CD4-positive, alpha-beta T cell (primary cell): Measurements from ENCODE around the gene ARID1B. TPM values are rescaled to one million over a fixed set of nuclear protein-coding genes. Genes with fewer than 3 reads are reported as not detected.

Source experiments
- ATAC-seq: fragments of 200-7000 bp; cut with Tn5 transposase; one replicate; pipeline ENCODE4 v1.10.0; 2022; ENCODE audit warnings: mild to moderate bottlenecking; ENCODE audit not compliant: poor library complexity
- CTCF ChIA-PET: fragments of 350-600 bp; sonication (Branson Sonifier 250); formaldehyde crosslinking; loops from one replicate; lab custom pipeline; 2021; ENCODE audit warnings: antibody characterized with exemption, inconsistent platforms; lab: Charles Lee
- POLR2A ChIA-PET: fragments of 350-600 bp; sonication (Branson Sonifier 250); formaldehyde crosslinking; loops from one replicate; lab custom pipeline; 2021; ENCODE audit warnings: antibody characterized with exemption, inconsistent platforms; lab: Charles Lee
- DNase-seq, 14 experiments: peaks; one replicate each; pipeline ENCODE4 v3.0.0-alpha.2; 2013 to 2020; ENCODE audit warnings: mixed read lengths in 2 of 14
- H3K27ac ChIP-seq, 2 donors: one replicate each; pipeline versions ENCODE4 v1.5.1 to v1.7.0; 2013; ENCODE audit warnings: low read length in 2 of 2, low read depth in 1 of 2, mild to moderate bottlenecking in 1 of 2
- H3K27me3 ChIP-seq, 2 experiments: 1 replicate in 1 of 2; 2 replicates in 1 of 2; pipeline versions ENCODE4 v1.6.1 to v1.7.0; 2013; ENCODE audit warnings: low read length in 2 of 2, control low read depth in 1 of 2, mild to moderate bottlenecking in 1 of 2, moderate library complexity in 1 of 2; ENCODE audit not compliant: insufficient read depth in 2 of 2, control insufficient read depth in 1 of 2
- H3K36me3 ChIP-seq: one replicate; pipeline ENCODE4 v1.6.1; 2013; ENCODE audit warnings: low read length, control low read depth; ENCODE audit not compliant: insufficient read depth
- H3K4me1 ChIP-seq: one replicate; pipeline ENCODE4 v1.6.1; 2013; ENCODE audit warnings: low read length, control low read depth; ENCODE audit not compliant: insufficient read depth
- H3K4me3 ChIP-seq: one replicate; pipeline ENCODE4 v1.5.1; 2013; ENCODE audit warnings: mild to moderate bottlenecking, low read length, moderate library complexity
- H3K9me3 ChIP-seq, 2 experiments: 1 replicate in 1 of 2; 2 replicates in 1 of 2; pipeline versions ENCODE4 v1.6.1 to v1.7.0; 2013; ENCODE audit warnings: low read length in 2 of 2, mild to moderate bottlenecking in 2 of 2, control low read depth in 1 of 2, moderate library complexity in 1 of 2; ENCODE audit not compliant: control insufficient read depth in 1 of 2, insufficient read depth in 1 of 2
- H3K27ac Mint-ChIP-seq: one replicate; pipeline ENCODE4 v1.8.0; 2020; ENCODE audit warnings: mixed read lengths
- H3K27me3 Mint-ChIP-seq: one replicate; pipeline ENCODE4 v1.8.0; 2021; ENCODE audit warnings: mixed read lengths
- H3K36me3 Mint-ChIP-seq: one replicate; pipeline ENCODE4 v1.8.0; 2021; ENCODE audit warnings: low read depth, mixed read lengths
- H3K4me1 Mint-ChIP-seq: one replicate; pipeline ENCODE4 v1.8.0; 2021; ENCODE audit warnings: low read depth, mixed read lengths
- H3K4me3 Mint-ChIP-seq: one replicate; pipeline ENCODE4 v1.8.0; 2020; ENCODE audit warnings: mild to moderate bottlenecking, mixed read lengths
- H3K9me3 Mint-ChIP-seq: one replicate; pipeline ENCODE4 v1.8.0; 2020; ENCODE audit warnings: mixed read lengths
- CTCF ChIP-seq: fragments of 200-600 bp; IDR thresholded peaks from one replicate; pipeline ENCODE4 v1.8.0; 2022; ENCODE audit warnings: antibody characterized with exemption, mild to moderate bottlenecking
- intact Hi-C, 2 experiments: fragments of 100-400 bp; cut with DNase I in 1 of 2; cut with micrococcal nuclease in 1 of 2; formaldehyde crosslinking; loops; one replicate each; pipeline versions ENCODE4 v1.15.1 to v1.9.0; 2023 to 2025; cut with DNase I, micrococcal nuclease
- total RNA-seq, 174 experiments: library from RNA in 2 of 174; stranded (reverse) in 2 of 174; gene quantifications; one replicate each; pipeline ENCODE4 v1.2.3 and lab custom pipeline; 2021 to 2026

Gene ARID1B
- total RNA-seq, 2 experiments from 2014 or later: 120 to 125 TPM

GRCh38 chr6:157242791-157243190 lies 465.6 kb downstream of the ARID1B start:
- no peak for TF ChIP-seq CTCF
- Histone ChIP-seq H3K4me1 (peaks cover 13% of the 10 kb centered on the region), H3K27ac (no peak overlapping the region), H3K9me3 (peaks cover 0 to 11% of the 10 kb centered on the region in 2 experiments), H3K27me3 (peaks cover 0 to 3% of the 10 kb centered on the region in 2 experiments), H3K4me3 (no peak overlapping the region), H3K36me3 (no peaks in the 10 kb centered on the region)
- Mint-ChIP-seq H3K9me3 (peaks cover 3% of the 10 kb centered on the region), H3K4me1 (no peaks in the 10 kb centered on the region), H3K4me3 (no peak overlapping the region), H3K36me3 (no peaks in the 10 kb centered on the region), H3K27me3 (no peaks in the 10 kb centered on the region), H3K27ac (no peak overlapping the region)
- intact Hi-C loops: no loop called here
- ATAC-seq: no peak
- no peak for DNase-seq
- ChIA-PET CTCF (no interaction called here), POLR2A (interaction anchor here (1.1 kb wide), 1 partner anchor 16 kb away, joined by 3 read pairs; no protein-coding TSS in a partner anchor)

GRCh38 chr6:157244175-157244574 lies 467.0 kb downstream of the ARID1B start:
- Histone ChIP-seq H3K36me3 (no peaks in the 10 kb centered on the region), H3K4me3 (no peak overlapping the region), H3K9me3 (peaks cover 0 to 12% of the 10 kb centered on the region in 2 experiments), H3K27me3 (peaks cover 0 to 3% of the 10 kb centered on the region in 2 experiments), H3K4me1 (peaks cover 13% of the 10 kb centered on the region), H3K27ac (no peak overlapping the region)
- intact Hi-C loops: no loop called here
- Mint-ChIP-seq H3K4me1 (no peaks in the 10 kb centered on the region), H3K36me3 (no peaks in the 10 kb centered on the region), H3K27me3 (no peaks in the 10 kb centered on the region), H3K27ac (no peak overlapping the region), H3K9me3 (no peaks in the 10 kb centered on the region), H3K4me3 (no peak overlapping the region)
- POLR2A ChIA-PET: interaction anchor here (1.1 kb wide), 1 partner anchor 15 kb away, joined by 3 read pairs; no protein-coding TSS in a partner anchor
- no peak for TF ChIP-seq CTCF
- DNase-seq (no peak), ATAC-seq (no peak)
- CTCF ChIA-PET: no interaction called here

GRCh38 chr6:157244780-157245179 lies 467.6 kb downstream of the ARID1B start:
- CTCF ChIA-PET: interaction anchor here (1.2 kb wide), 1 partner anchor 9 kb away, joined by 4 read pairs; no protein-coding TSS in a partner anchor

More at GRCh38 chr6:157244780-157245179, 467.6 kb downstream of the ARID1B start:
- Histone ChIP-seq H3K4me3 (no peak overlapping the region), H3K4me1 (peaks cover 11% of the 10 kb centered on the region), H3K27me3 (peaks cover 0 to 3% of the 10 kb centered on the region in 2 experiments), H3K9me3 (peaks cover 0 to 16% of the 10 kb centered on the region in 2 experiments), H3K27ac (no peak overlapping the region), H3K36me3 (no peaks in the 10 kb centered on the region)
- H3K9me3 Mint-ChIP-seq: no peaks in the 10 kb centered on the region
- intact Hi-C loops: no loop called here
- TF ChIP-seq CTCF: no peak
- H3K36me3 Mint-ChIP-seq: no peaks in the 10 kb centered on the region
- H3K27ac Mint-ChIP-seq: no peak overlapping the region
- no peaks in the 10 kb centered on the region for H3K4me1 Mint-ChIP-seq
- POLR2A ChIA-PET: no interaction called here
- H3K27me3 Mint-ChIP-seq: no peaks in the 10 kb centered on the region
- DNase-seq (no peak), ATAC-seq (no peak)
- H3K4me3 Mint-ChIP-seq: no peak overlapping the region
